ENCODE data around the gene SUPV3L1.

DNA sequence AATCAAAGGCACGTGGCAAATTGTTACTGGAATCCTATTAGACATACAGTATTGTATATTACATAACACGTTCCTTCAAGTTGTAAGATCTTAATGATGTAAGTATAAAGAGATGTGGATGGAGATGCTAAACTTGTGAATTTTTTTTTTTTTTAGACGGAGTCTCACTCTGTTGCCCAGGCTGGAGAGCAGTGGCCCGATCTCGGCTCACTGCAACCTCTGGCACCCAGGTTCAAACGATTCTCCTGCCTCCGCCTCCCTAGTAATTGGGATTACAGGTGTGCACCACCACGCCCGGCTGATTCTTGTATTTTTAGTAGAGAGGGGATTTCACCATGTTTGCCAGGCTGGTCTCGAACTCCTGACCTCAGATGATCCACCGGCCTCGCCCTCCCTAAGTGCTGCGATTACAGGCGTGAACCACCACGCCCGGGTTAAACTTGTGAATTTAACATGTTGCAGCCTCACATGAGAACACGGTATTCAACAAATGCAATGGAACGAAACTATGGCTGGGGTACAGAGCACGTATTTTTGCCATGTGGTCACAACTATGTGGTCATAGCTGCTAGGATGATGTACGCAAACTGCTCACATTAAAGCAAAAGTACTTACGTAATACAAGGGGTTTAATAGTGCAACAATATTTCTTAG lies 818 bp upstream of the SUPV3L1 start:
- TF ChIP-seq, protein P1, sequence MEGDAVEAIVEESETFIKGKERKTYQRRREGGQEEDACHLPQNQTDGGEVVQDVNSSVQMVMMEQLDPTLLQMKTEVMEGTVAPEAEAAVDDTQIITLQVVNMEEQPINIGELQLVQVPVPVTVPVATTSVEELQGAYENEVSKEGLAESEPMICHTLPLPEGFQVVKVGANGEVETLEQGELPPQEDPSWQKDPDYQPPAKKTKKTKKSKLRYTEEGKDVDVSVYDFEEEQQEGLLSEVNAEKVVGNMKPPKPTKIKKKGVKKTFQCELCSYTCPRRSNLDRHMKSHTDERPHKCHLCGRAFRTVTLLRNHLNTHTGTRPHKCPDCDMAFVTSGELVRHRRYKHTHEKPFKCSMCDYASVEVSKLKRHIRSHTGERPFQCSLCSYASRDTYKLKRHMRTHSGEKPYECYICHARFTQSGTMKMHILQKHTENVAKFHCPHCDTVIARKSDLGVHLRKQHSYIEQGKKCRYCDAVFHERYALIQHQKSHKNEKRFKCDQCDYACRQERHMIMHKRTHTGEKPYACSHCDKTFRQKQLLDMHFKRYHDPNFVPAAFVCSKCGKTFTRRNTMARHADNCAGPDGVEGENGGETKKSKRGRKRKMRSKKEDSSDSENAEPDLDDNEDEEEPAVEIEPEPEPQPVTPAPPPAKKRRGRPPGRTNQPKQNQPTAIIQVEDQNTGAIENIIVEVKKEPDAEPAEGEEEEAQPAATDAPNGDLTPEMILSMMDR (IDR thresholded peaks at IDR 0.05) = no peak
- no peak for TF ChIP-seq EP300 (IDR thresholded peaks at IDR 0.05)

Data from tibial nerve (tissue), 4 donors.